HepG2 (cell line): Measurements from ENCODE around the gene R3HDM4. TPM values are rescaled to one million over a fixed set of nuclear protein-coding genes. Genes with fewer than 3 reads are reported as not detected.

Experiments
- AGO2 ChIP-seq: fragments of 200-400 bp; formaldehyde crosslinking; optimal IDR thresholded peaks from 2 replicates; pipeline ENCODE3; 2017; ENCODE audit warnings: mild to moderate bottlenecking, low read depth, low read length, moderate library complexity
- FOXC1 ChIP-seq: sonication (generic); formaldehyde crosslinking; IDR thresholded peaks from 2 replicates; pipeline ENCODE4 v1.8.0; 2022; ENCODE audit warnings: mild to moderate bottlenecking, missing genetic modification reagents, borderline replicate concordance
- HIC2 ChIP-seq: sonication (generic); formaldehyde crosslinking; IDR thresholded peaks from 2 replicates; pipeline ENCODE4 v1.9.0; 2022; ENCODE audit warnings: low read depth, missing genetic modification reagents
- HNRNPK ChIP-seq: fragments of 200-400 bp; formaldehyde crosslinking; IDR thresholded peaks from 2 replicates; pipeline ENCODE4 v1.6.1; 2018; ENCODE audit warnings: low read length, low read depth, moderate library complexity, mild to moderate bottlenecking; ENCODE audit not compliant: poor library complexity, severe bottlenecking
- MTA1 ChIP-seq: sonication (generic); formaldehyde crosslinking; IDR thresholded peaks from 2 replicates; pipeline ENCODE4 v1.4.0; 2020; ENCODE audit warnings: missing genetic modification reagents, mild to moderate bottlenecking, borderline replicate concordance
- MTERF4 ChIP-seq: sonication (generic); formaldehyde crosslinking; IDR thresholded peaks from 2 replicates; pipeline ENCODE4 v1.8.0; 2023; ENCODE audit warnings: mild to moderate bottlenecking, missing genetic modification reagents
- NR2C2 ChIP-seq: sonication (generic); formaldehyde crosslinking; IDR thresholded peaks from 2 replicates; pipeline ENCODE4 v1.4.0; 2020; ENCODE audit warnings: missing genetic modification reagents, mild to moderate bottlenecking, moderate library complexity, borderline replicate concordance
- PAF1 ChIP-seq: IDR thresholded peaks from 2 replicates; pipeline ENCODE4 v1.6.1; 2016; ENCODE audit warnings: missing genetic modification reagents, missing compliant biosample characterization
- PCBP1 ChIP-seq: fragments of 200-400 bp; formaldehyde crosslinking; IDR thresholded peaks from 2 replicates; pipeline ENCODE4 v1.6.1; 2017; ENCODE audit warnings: mild to moderate bottlenecking, low read depth, low read length, borderline replicate concordance
- SALL1 ChIP-seq: sonication (generic); formaldehyde crosslinking; IDR thresholded peaks from 2 replicates; pipeline ENCODE4 v1.8.0; 2022; ENCODE audit warnings: mild to moderate bottlenecking, missing genetic modification reagents
- SIN3B ChIP-seq: fragments of 150-350 bp; IDR thresholded peaks from 2 replicates; pipeline ENCODE4 v1.6.1; 2014; ENCODE audit warnings: low read length
- SOX5 ChIP-seq: IDR thresholded peaks from 2 replicates; pipeline ENCODE4 v1.6.1; 2016; ENCODE audit warnings: borderline replicate concordance
- SP140L ChIP-seq: sonication (generic); formaldehyde crosslinking; IDR thresholded peaks from 2 replicates; pipeline ENCODE4 v1.4.0; 2020; ENCODE audit warnings: missing genetic modification reagents, borderline replicate concordance
- SRSF1 ChIP-seq: fragments of 200-400 bp; formaldehyde crosslinking; optimal IDR thresholded peaks from 2 replicates; pipeline ENCODE3; 2017; ENCODE audit warnings: mild to moderate bottlenecking, low read depth, low read length, moderate library complexity
- SRY ChIP-seq: sonication (generic); formaldehyde crosslinking; IDR thresholded peaks from 2 replicates; pipeline ENCODE4 v1.8.0; 2022; ENCODE audit warnings: mild to moderate bottlenecking, missing genetic modification reagents
- TBX3 ChIP-seq: fragments of 450-650 bp; IDR thresholded peaks from 2 replicates; pipeline ENCODE4 v1.6.1; 2017; ENCODE audit warnings: antibody characterized with exemption, mild to moderate bottlenecking, inconsistent platforms, borderline replicate concordance
- TERF1 ChIP-seq: sonication (generic); formaldehyde crosslinking; IDR thresholded peaks from 2 replicates; pipeline ENCODE4 v1.8.0; 2022; ENCODE audit warnings: mild to moderate bottlenecking, missing genetic modification reagents, moderate library complexity
- ZBTB33 ChIP-seq: sonication (generic); formaldehyde crosslinking; IDR thresholded peaks from 2 replicates; pipeline ENCODE4 v1.4.0; 2020; ENCODE audit warnings: missing genetic modification reagents
- ZNF143 ChIP-seq: sonication (generic); formaldehyde crosslinking; IDR thresholded peaks from 2 replicates; pipeline ENCODE4 v1.4.0; 2020; ENCODE audit warnings: missing genetic modification reagents
- ZNF350 ChIP-seq: sonication (generic); formaldehyde crosslinking; IDR thresholded peaks from 2 replicates; pipeline ENCODE4 v1.4.0; 2020; ENCODE audit warnings: mild to moderate bottlenecking, low read depth, missing genetic modification reagents, borderline replicate concordance
- ZNF574 ChIP-seq: sonication (generic); formaldehyde crosslinking; IDR thresholded peaks from 2 replicates; pipeline ENCODE4 v1.4.0; 2020; ENCODE audit warnings: missing genetic modification reagents
- ZNF747 ChIP-seq: sonication (generic); formaldehyde crosslinking; IDR thresholded peaks from 2 replicates; pipeline ENCODE4 v1.8.1; 2023; ENCODE audit warnings: missing genetic modification reagents, mild to moderate bottlenecking, borderline replicate concordance
- polyA plus RNA-seq, 8 experiments: library from polyadenylated mRNA; depleted of rRNA in 3 of 8; stranded (reverse) in 7 of 8; unstranded in 1 of 8; fragments of >200 nt; fragmentation: Illumina TruSeq in 4 of 8; extraction: Trizol in 4 of 8; gene quantifications; 2 replicates each; pipeline versions ENCODE4 v1.2.1 to v1.2.3, GENCODE V29; 2011 to 2016; ENCODE audit warnings: low read depth in 4 of 8, missing spikeins in 1 of 8, mixed read lengths in 1 of 8; ENCODE audit not compliant: insufficient read depth in 1 of 8
- total RNA-seq, 5 experiments: library from RNA; depleted of rRNA; stranded (reverse); fragments of >200 nt; fragmentation: Illumina TruSeq; extraction: Trizol; gene quantifications; 2 replicates each; pipeline ENCODE4 v1.2.3, GENCODE V29; 2016; ENCODE audit warnings: low read depth in 1 of 5

Gene R3HDM4
- total and polyA plus RNA-seq, 2 of the 13 experiments (the other 11 are each of a cell fraction or from before 2014, with no cell fraction given): 26.2 to 26.9 TPM

GRCh38 chr19:924553-925086 lies 11.6 kb upstream of the R3HDM4 start (continued):
- TF ChIP-seq MTERF4 (no peak), AGO2 (no peak), PAF1 (CRISPR knock-in tag) (no peak), FOXC1 (no peak; the same call in 1 of the 2 replicates), HNRNPK (no peak), ZNF747 (CRISPR knock-in tag) (no peak), SIN3B (no peak), PCBP1 (no peak), ZNF350 (CRISPR knock-in tag) (no peak), ZNF574 (CRISPR knock-in tag) (peak; percentile 15; the same call in 1 of the 2 replicates), ZNF143 (CRISPR knock-in tag) (no peak), ZBTB33 (CRISPR knock-in tag) (no peak), SOX5 (no peak), HIC2 (CRISPR knock-in tag) (0 out of 2 replicates have a peak, but pooled peaks have one; percentile 37), SP140L (CRISPR knock-in tag) (no peak), TERF1 (CRISPR knock-in tag) (no peak), TBX3 (peak; percentile 92), SRY (CRISPR knock-in tag) (no peak), MTA1 (CRISPR knock-in tag) (no peak), NR2C2 (CRISPR knock-in tag) (no peak), SRSF1 (no peak), SALL1 (CRISPR knock-in tag) (no peak)
